Muscle of leg (tissue), 9 donors: ENCODE data around the gene FGFBP1. TPM values are rescaled to one million over a fixed set of nuclear protein-coding genes. Genes with fewer than 3 reads are reported as not detected.

Source experiments
- polyA plus RNA-seq, 8 donors: library from polyadenylated mRNA; unstranded; fragments of 120-200 nt; gene quantifications; one replicate each; pipeline versions ENCODE4 v1.2.1 to v1.2.3, GENCODE V29; 2013; ENCODE audit warnings: inconsistent platforms in 1 of 8, low replicate concordance in 1 of 8; ENCODE audit not compliant: insufficient read length in 8 of 8, insufficient read depth in 1 of 8
- total RNA-seq: library from RNA; stranded (reverse); fragments of 120-200 nt; gene quantifications from one replicate; pipeline ENCODE4 v1.2.4, GENCODE V29; 2013

The FGFBP1 gene
- total and polyA plus RNA-seq, 9 donors, result 0.15 to 0.28 TPM; not detected in 7

Other genes with a start within 250 kb of the FGFBP1 start
- 5.2 TPM for gene BST1, start 235.7 kb downstream of the FGFBP1 start, total RNA-seq
- gene BST1, start 235.7 kb downstream of the FGFBP1 start, polyA plus RNA-seq, result 1 to 10 TPM; 4.0 to 7.9 (median 4.7) TPM
- 0.44 TPM for gene CD38, start 160.4 kb downstream of the FGFBP1 start, total RNA-seq
- 1 to 10 TPM in 6 of 8 donors, under 1 TPM in 2; 0.39 to 1.8 (median 1.2) TPM for gene CD38, start 160.4 kb downstream of the FGFBP1 start, polyA plus RNA-seq
- gene FGFBP2, start 24.4 kb upstream of the FGFBP1 start, total RNA-seq, result 0.93 TPM
- gene FGFBP2, start 24.4 kb upstream of the FGFBP1 start, polyA plus RNA-seq, result 1 to 10 TPM in 2 of 8 donors, under 1 TPM in 6; 0.31 to 1.3 (median 0.68) TPM
- gene PROM1, start 145.3 kb upstream of the FGFBP1 start, total RNA-seq, result 61.3 TPM
- 10 to 100 TPM; 43.5 to 58.5 (median 47.3) TPM for gene PROM1, start 145.3 kb upstream of the FGFBP1 start, polyA plus RNA-seq